ENCODE measurements around the gene NPC1L1. TPM values are rescaled to one million over a fixed set of nuclear protein-coding genes. Genes with fewer than 3 reads are reported as not detected.

Gene NPC1L1
- total and polyA plus RNA-seq, 10 of the 15 experiments (the other 5 are each of a cell fraction or from before 2014, with no cell fraction given) = 0.01 to 0.90 TPM; not detected in 8

DNA sequence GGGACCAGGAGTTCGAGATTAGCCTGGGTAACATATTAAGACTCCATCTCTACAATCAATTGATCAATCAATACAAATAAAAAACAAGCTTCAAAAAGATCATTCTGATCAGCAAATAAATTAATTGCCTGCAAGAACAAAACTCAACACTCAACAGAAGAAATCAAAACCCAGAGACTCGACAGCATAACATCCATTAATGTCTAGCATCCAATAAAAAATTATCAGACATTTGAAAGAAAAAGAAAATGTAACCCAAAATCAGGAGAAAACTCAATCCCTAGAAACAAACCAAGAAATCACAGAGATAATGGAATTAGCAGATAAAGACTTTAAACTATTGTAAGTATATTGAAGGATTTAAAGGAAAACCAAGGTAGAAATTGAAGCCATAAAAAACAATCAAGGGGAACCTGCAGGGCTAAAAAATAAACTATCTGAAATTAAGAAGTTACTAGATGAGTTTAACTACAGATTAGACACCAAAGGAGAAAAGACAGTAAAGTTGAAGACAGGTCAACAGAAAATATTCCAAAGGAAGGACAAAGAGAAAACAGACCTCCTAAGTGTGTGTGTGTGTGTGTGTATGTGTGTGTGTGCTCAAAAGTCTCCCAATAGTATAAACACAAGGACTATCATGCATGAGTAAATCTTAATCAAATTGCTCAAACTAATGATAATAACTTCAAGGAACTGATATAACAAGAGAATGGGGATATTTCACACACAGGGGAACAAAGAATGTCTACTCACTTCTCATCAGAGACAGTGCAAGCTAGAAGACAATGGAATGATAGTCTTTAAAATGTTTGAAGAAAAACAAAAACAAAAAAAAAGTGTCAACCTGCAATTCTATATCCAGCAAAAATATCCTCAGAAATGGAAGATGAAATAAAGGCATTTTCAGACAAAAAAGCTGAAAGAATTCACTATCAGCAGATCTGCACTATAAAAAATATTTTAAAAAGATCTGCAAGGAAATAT lies 58.3 kb downstream of the NPC1L1 start:
- H3K36me3 ChIP-seq (ENCODE audit: control insufficient read depth in 2 of 2, insufficient read depth in 2 of 2, low read length in 1 of 2) = peaks cover 7 to 32% of the 10 kb centered on the region in 2 experiments; a peak in 3 of 4 replicates
- in situ Hi-C loops (cut with MboI) (no loop called here), intact Hi-C loops (cut with micrococcal nuclease; ENCODE audit: unreplicated experiment) (no loop called here)
- TF ChIP-seq KLF5 (IDR thresholded peaks at IDR 0.05; ENCODE audit: partially characterized antibody) = peak; percentile 59
- TF ChIP-seq CBX5 (IDR thresholded peaks at IDR 0.05; ENCODE audit: low read depth) = peak; percentile 96; the same call in 1 of the 2 replicates
- no peak for TF ChIP-seq RAD21 (IDR thresholded peaks at IDR 0.05; ENCODE audit: insufficient read depth, low read depth, low read length)
- TF ChIP-seq, protein P1, sequence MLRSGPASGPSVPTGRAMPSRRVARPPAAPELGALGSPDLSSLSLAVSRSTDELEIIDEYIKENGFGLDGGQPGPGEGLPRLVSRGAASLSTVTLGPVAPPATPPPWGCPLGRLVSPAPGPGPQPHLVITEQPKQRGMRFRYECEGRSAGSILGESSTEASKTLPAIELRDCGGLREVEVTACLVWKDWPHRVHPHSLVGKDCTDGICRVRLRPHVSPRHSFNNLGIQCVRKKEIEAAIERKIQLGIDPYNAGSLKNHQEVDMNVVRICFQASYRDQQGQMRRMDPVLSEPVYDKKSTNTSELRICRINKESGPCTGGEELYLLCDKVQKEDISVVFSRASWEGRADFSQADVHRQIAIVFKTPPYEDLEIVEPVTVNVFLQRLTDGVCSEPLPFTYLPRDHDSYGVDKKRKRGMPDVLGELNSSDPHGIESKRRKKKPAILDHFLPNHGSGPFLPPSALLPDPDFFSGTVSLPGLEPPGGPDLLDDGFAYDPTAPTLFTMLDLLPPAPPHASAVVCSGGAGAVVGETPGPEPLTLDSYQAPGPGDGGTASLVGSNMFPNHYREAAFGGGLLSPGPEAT (IDR thresholded peaks at IDR 0.05; ENCODE audit: low read depth) = 0 out of 2 replicates have a peak, but pooled peaks have one; percentile 31
- no peak for TF ChIP-seq RELA (IDR thresholded peaks at IDR 0.05; ENCODE audit: borderline replicate concordance, partially characterized antibody)
- TF ChIP-seq, protein P2, sequence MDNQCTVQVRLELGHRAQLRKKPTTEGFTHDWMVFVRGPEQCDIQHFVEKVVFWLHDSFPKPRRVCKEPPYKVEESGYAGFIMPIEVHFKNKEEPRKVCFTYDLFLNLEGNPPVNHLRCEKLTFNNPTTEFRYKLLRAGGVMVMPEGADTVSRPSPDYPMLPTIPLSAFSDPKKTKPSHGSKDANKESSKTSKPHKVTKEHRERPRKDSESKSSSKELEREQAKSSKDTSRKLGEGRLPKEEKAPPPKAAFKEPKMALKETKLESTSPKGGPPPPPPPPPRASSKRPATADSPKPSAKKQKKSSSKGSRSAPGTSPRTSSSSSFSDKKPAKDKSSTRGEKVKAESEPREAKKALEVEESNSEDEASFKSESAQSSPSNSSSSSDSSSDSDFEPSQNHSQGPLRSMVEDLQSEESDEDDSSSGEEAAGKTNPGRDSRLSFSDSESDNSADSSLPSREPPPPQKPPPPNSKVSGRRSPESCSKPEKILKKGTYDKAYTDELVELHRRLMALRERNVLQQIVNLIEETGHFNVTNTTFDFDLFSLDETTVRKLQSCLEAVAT (IDR thresholded peaks at IDR 0.05) = no peak
- no peak for TF ChIP-seq SMAD5 (IDR thresholded peaks at IDR 0.05; ENCODE audit: low read depth)
- peak; percentile 28 for TF ChIP-seq MEF2B (IDR thresholded peaks at IDR 0.05; ENCODE audit: partially characterized antibody, poor library complexity, severe bottlenecking)
- RAD21 ChIA-PET (ENCODE audit: unreplicated experiment) = no interaction called here
- H3K79me2 ChIP-seq (ENCODE audit: control insufficient read depth, insufficient read depth, low read length) = peaks cover 17% of the 10 kb centered on the region
- POLR2A ChIA-PET = interaction anchor here (0.6 kb wide), 1 partner anchor 94 kb away, joined by 3 read pairs; no protein-coding TSS in a partner anchor
- no peaks in the 10 kb centered on the region for H3K4me1 ChIP-seq (ENCODE audit: control insufficient read depth, insufficient read depth, low read length)
- H3K4me2 ChIP-seq (ENCODE audit: control insufficient read depth, insufficient read depth) = no peak overlapping the region
- no peaks in the 10 kb centered on the region for H3K27me3 ChIP-seq (replicated peaks in 1 of 2; ENCODE audit: control insufficient read depth in 2 of 2, insufficient read depth in 2 of 2, low read length in 1 of 2)
- no peak overlapping the region for H3K4me3 ChIP-seq
- no peaks in the 10 kb centered on the region for H4K20me1 ChIP-seq (ENCODE audit: control insufficient read depth, insufficient read depth)
- H3K27ac ChIP-seq (ENCODE audit: control insufficient read depth, insufficient read depth) = no peak overlapping the region
- CTCF ChIA-PET = interaction anchor here (1.0 to 3.7 kb wide), 3 partner anchors 8 to 242 kb away, joined by 3 to 18 read pairs (median 7); partner anchors contain the start of gene NUDCD3
- DNase-seq (ENCODE audit: low read depth, low spot score) = no peak
- H3K9me3 ChIP-seq (replicated peaks; ENCODE audit: control insufficient read depth, insufficient read depth, low read length) = peaks cover 23% of the 10 kb centered on the region
- BruUV-seq (replicated peaks) = no TSS peak
- no peak overlapping the region for H2AFZ ChIP-seq (ENCODE audit: control insufficient read depth, low read depth, low read length)
- no peak overlapping the region for H3K9ac ChIP-seq (ENCODE audit: control insufficient read depth, insufficient read depth, low read length)
- no peak for ATAC-seq
- FAIRE-seq = no peak
- SMC1A ChIA-PET (ENCODE audit: uncharacterized antibody, unreplicated experiment) = interaction anchor here (0.9 to 1.1 kb wide), 3 partner anchors 9 to 133 kb away, joined by 3 to 4 read pairs (median 3); no protein-coding TSS in a partner anchor
- 98% methylated on average over 2 of the region's 2 CpGs for whole genome bisulfite sequencing (ENCODE audit: insufficient coverage, insufficient replicate concordance, low lambda C conversion rate, missing lambda C conversion rate)
